Measurements from ENCODE around the gene NPNT.

NPNT gene

DNA sequence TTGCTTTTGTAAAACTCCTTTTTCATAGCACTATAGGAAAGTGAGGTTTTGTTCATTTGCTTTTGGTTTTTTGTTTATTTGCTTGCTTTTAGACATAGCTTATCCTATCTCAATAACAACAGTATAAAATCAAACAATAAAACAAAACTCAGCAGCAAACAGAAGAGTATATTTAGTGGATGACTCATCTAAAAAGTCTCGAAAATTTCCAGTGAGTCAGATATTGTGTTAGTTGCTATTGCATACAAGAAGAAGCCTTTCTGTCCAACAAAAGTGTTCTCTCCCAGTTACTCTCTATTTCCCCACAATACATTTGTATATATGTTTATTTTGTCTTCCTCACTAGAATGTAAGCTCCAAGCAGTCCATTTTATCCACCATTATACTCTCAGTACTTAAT, 36.0 kb upstream of the NPNT start:
- H3K4me3 Mint-ChIP-seq = no peak overlapping the region
- peaks cover 39% of the 10 kb centered on the region for H3K36me3 Mint-ChIP-seq (ENCODE audit: low read depth)
- H3K27me3 Mint-ChIP-seq (ENCODE audit: low read depth) = no peaks in the 10 kb centered on the region
- no peak overlapping the region for H3K27ac Mint-ChIP-seq
- TF ChIP-seq, protein P1, sequence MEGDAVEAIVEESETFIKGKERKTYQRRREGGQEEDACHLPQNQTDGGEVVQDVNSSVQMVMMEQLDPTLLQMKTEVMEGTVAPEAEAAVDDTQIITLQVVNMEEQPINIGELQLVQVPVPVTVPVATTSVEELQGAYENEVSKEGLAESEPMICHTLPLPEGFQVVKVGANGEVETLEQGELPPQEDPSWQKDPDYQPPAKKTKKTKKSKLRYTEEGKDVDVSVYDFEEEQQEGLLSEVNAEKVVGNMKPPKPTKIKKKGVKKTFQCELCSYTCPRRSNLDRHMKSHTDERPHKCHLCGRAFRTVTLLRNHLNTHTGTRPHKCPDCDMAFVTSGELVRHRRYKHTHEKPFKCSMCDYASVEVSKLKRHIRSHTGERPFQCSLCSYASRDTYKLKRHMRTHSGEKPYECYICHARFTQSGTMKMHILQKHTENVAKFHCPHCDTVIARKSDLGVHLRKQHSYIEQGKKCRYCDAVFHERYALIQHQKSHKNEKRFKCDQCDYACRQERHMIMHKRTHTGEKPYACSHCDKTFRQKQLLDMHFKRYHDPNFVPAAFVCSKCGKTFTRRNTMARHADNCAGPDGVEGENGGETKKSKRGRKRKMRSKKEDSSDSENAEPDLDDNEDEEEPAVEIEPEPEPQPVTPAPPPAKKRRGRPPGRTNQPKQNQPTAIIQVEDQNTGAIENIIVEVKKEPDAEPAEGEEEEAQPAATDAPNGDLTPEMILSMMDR (IDR thresholded peaks at IDR 0.05; ENCODE audit: unreplicated experiment in 3 of 3) = no peak
- no peaks in the 10 kb centered on the region for H3K4me1 Mint-ChIP-seq
- H3K9me3 Mint-ChIP-seq = peaks cover 56% of the 10 kb centered on the region

DNA sequence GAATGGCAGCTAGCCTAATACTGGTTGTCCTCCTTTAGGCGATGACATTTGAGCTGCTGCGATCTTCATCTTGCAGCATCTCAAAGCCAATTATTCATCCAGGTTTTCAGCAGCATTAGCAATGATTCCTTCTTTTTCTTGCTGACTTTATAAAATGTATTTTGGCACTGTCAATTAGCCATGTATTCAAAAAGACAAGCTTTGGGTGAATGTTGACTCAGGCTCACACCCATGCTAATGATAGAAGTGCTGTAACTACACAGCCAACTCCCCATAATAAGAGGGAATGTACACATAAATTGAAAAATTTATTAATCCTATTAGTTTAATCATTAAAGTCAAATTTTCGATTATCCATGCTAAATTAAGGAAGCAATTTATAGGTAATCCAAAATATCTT, 24.3 kb upstream of the NPNT start:
- Mint-ChIP-seq H3K4me1 (peaks cover 12% of the 10 kb centered on the region), H3K4me3 (no peak overlapping the region), H3K9me3 (peaks cover 3% of the 10 kb centered on the region), H3K27me3 (ENCODE audit: low read depth) (no peaks in the 10 kb centered on the region), H3K27ac (no peak overlapping the region), H3K36me3 (ENCODE audit: low read depth) (no peaks in the 10 kb centered on the region)
- TF ChIP-seq, protein P1 (IDR thresholded peaks at IDR 0.05; ENCODE audit: unreplicated experiment in 3 of 3) = no peak

DNA sequence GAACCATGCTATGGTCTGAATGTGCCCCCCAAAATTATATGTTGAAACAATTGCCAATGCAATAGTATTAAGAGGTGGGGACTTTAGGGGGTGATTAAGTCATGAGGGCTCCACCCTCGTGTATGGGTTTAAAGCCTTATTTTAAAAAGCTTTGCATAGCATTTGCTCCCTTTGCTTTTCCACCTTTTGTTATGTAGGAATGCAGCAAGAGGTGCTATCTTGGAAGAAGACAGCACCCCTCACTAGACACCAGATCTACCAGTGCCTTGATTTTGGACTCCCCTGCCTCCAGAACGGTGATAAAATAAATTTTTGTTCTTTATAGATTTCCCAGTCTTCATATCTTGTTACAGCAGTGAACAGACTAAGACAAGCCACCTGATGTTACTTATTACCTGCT, 23.3 kb upstream of the NPNT start:
- no peak overlapping the region for H3K27ac Mint-ChIP-seq
- H3K9me3 Mint-ChIP-seq = peaks cover 3% of the 10 kb centered on the region
- no peak overlapping the region for H3K4me3 Mint-ChIP-seq
- TF ChIP-seq, protein P1 (IDR thresholded peaks at IDR 0.05; ENCODE audit: unreplicated experiment in 3 of 3) = no peak
- H3K4me1 Mint-ChIP-seq = peaks cover 6% of the 10 kb centered on the region
- H3K27me3 Mint-ChIP-seq (ENCODE audit: low read depth) = no peaks in the 10 kb centered on the region
- H3K36me3 Mint-ChIP-seq (ENCODE audit: low read depth) = no peaks in the 10 kb centered on the region

DNA sequence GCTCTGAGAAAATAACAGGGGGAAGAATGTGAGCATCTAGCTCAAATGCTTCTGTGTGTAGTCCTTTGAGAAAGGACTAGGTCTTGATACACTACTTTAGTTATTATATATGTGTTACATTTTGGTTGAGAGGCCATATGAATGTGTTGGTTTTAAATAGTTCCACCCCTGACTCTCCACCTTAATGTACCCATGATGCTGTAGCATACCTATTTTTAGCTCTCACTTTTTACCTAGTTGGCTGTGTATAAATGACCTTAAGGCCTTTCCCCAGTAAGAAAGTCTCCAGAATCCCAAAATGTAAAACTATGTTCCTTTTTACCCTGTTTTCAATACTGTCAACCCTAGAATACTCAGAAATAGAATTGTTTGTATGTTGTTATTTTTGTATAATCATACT, 20.0 kb upstream of the NPNT start:
- no peaks in the 10 kb centered on the region for H3K27me3 Mint-ChIP-seq (ENCODE audit: low read depth)
- H3K4me1 Mint-ChIP-seq = no peaks in the 10 kb centered on the region
- TF ChIP-seq, protein P1 (IDR thresholded peaks at IDR 0.05; ENCODE audit: unreplicated experiment in 3 of 3) = no peak
- no peaks in the 10 kb centered on the region for H3K9me3 Mint-ChIP-seq
- H3K36me3 Mint-ChIP-seq (ENCODE audit: low read depth) = no peaks in the 10 kb centered on the region
- H3K4me3 Mint-ChIP-seq = no peak overlapping the region
- H3K27ac Mint-ChIP-seq = no peak overlapping the region

DNA sequence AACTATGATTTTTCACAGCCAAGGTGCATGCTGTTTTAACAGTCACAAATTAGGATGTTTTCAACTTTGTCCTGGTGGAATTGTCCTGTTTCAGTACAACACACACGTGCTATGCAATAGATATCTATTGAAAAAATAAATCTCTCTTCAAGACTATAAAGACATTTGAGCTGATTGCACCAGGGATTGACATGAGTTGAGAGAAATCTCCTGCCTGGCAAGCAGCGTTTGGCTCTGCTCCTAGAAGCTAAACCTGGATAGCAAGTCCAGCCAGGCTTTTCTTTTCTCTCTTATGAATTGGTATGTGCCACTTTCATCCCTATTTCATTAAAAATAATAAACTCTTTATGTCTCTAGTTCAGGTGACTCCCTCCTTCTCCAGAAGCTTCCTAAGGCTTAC, 16.6 kb upstream of the NPNT start:
- Mint-ChIP-seq H3K27me3 (ENCODE audit: low read depth) (peaks cover 4% of the 10 kb centered on the region), H3K27ac (no peak overlapping the region), H3K9me3 (no peaks in the 10 kb centered on the region), H3K4me1 (no peaks in the 10 kb centered on the region), H3K36me3 (ENCODE audit: low read depth) (no peaks in the 10 kb centered on the region), H3K4me3 (no peak overlapping the region)
- TF ChIP-seq, protein P1 (IDR thresholded peaks at IDR 0.05; ENCODE audit: unreplicated experiment in 3 of 3) = no peak

DNA sequence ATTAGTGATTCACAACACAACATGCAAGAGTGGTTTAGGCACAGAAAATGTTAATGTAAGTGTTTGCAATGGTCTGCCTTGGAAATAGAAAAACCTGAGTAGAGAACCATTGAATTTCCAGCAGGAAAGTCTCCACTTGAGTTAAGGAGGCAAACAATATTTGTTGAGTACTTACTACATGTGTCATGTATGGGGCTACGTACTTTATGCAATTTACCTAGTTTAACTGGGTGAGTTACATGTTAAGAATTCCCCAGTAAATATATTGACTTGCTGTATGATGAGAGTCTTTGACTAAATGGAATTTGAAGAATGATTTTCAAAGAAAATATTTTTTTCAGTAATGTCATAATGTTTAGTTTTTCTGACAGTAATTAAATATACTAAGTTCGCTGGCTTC, 7.8 kb upstream of the NPNT start:
- Mint-ChIP-seq H3K4me3 (no peak overlapping the region), H3K9me3 (peaks cover 7% of the 10 kb centered on the region), H3K4me1 (no peaks in the 10 kb centered on the region), H3K36me3 (ENCODE audit: low read depth) (no peaks in the 10 kb centered on the region), H3K27me3 (ENCODE audit: low read depth) (peaks cover 20% of the 10 kb centered on the region), H3K27ac (no peak overlapping the region)
- TF ChIP-seq, protein P1 (IDR thresholded peaks at IDR 0.05; ENCODE audit: unreplicated experiment in 3 of 3) = no peak

Measured in nephron (organoid).